MM.1S (cell line): Measurements from ENCODE around the gene DNAL4.

Source experiments
- DNase-seq: peaks from one replicate; pipeline ENCODE4 v3.0.0-alpha.2; 2015
- H2AFZ ChIP-seq: fragments of 300-600 bp; sonication (generic); 2 replicates; pipeline ENCODE4 v1.6.0; 2016; ENCODE audit warnings: antibody characterized with exemption, low read length
- H3F3A ChIP-seq: fragments of 300-600 bp; sonication (generic); 2 replicates; pipeline ENCODE4 v1.6.1; 2016; ENCODE audit warnings: mild to moderate bottlenecking, antibody characterized with exemption, low read length, moderate library complexity, mixed read lengths; ENCODE audit not compliant: insufficient read depth
- H3K27ac ChIP-seq: fragments of 300-600 bp; sonication (generic); 2 replicates; pipeline ENCODE4 v1.5.1; 2016; ENCODE audit warnings: mild to moderate bottlenecking, low read length
- H3K27me3 ChIP-seq: fragments of 300-600 bp; sonication (generic); replicated peaks from 2 replicates; pipeline ENCODE4 v1.6.0; 2016; ENCODE audit warnings: low read length; ENCODE audit not compliant: insufficient read depth
- H3K36me3 ChIP-seq: fragments of 300-600 bp; sonication (generic); replicated peaks from 2 replicates; pipeline ENCODE4 v1.6.1; 2016; ENCODE audit warnings: mild to moderate bottlenecking, low read length, mixed read lengths; ENCODE audit not compliant: insufficient read depth
- H3K4me1 ChIP-seq: fragments of 300-600 bp; sonication (generic); 2 replicates; pipeline ENCODE4 v1.6.1; 2016; ENCODE audit warnings: low read length, mixed read lengths
- H3K4me2 ChIP-seq: fragments of 300-600 bp; sonication (generic); 2 replicates; pipeline ENCODE4 v1.6.0; 2016; ENCODE audit warnings: low read depth, low read length
- H3K4me3 ChIP-seq: fragments of 300-600 bp; sonication (generic); 2 replicates; pipeline ENCODE4 v1.5.1; 2016; ENCODE audit warnings: low read length, mixed read lengths
- H3K79me2 ChIP-seq: fragments of 300-600 bp; sonication (generic); 2 replicates; pipeline ENCODE4 v1.6.1; 2016; ENCODE audit warnings: mixed run types, low read length, mixed read lengths
- H3K9ac ChIP-seq: fragments of 300-600 bp; sonication (generic); 2 replicates; pipeline ENCODE4 v1.6.1; 2016; ENCODE audit warnings: low read length, mixed read lengths
- H3K9me2 ChIP-seq: fragments of 300-600 bp; sonication (generic); replicated peaks from 2 replicates; pipeline ENCODE4 v1.6.1; 2016; ENCODE audit warnings: mild to moderate bottlenecking, low read length, mixed read lengths; ENCODE audit not compliant: insufficient read depth
- H3K9me3 ChIP-seq: fragments of 300-600 bp; sonication (generic); replicated peaks from 2 replicates; pipeline ENCODE4 v1.6.1; 2016; ENCODE audit warnings: mild to moderate bottlenecking, low read length, mixed read lengths; ENCODE audit not compliant: insufficient read depth
- H4K20me1 ChIP-seq: fragments of 300-600 bp; sonication (generic); 2 replicates; pipeline ENCODE4 v1.6.1; 2016; ENCODE audit warnings: mild to moderate bottlenecking, low read length, moderate library complexity, mixed read lengths; ENCODE audit not compliant: insufficient read depth
- CTCF ChIP-seq: fragments of 300-600 bp; sonication (generic); IDR thresholded peaks from 2 replicates; pipeline ENCODE4 v1.5.1; 2016; ENCODE audit warnings: antibody characterized with exemption, low read length, mixed read lengths
- EZH2 ChIP-seq: fragments of 300-600 bp; sonication (generic); optimal IDR thresholded peaks from 2 replicates; pipeline ENCODE3; 2017; ENCODE audit warnings: low read depth, mild to moderate bottlenecking, antibody characterized with exemption, low read length, mixed read lengths
- EZH2phosphoT487 ChIP-seq: fragments of 300-600 bp; sonication (generic); IDR thresholded peaks from 2 replicates; pipeline ENCODE4 v1.6.1; 2018; ENCODE audit warnings: antibody characterized with exemption, low read length

Gene DNAL4

GRCh38 chr22:38783095-38783615 lies 10.8 kb downstream of the DNAL4 start:
- no peak overlapping the region for H3K4me3 ChIP-seq
- no peaks in the 10 kb centered on the region for H3K79me2 ChIP-seq
- no peaks in the 10 kb centered on the region for H3F3A ChIP-seq
- no peaks in the 10 kb centered on the region for H3K9me2 ChIP-seq
- H3K27ac ChIP-seq: no peak overlapping the region
- DNase-seq: no peak
- no peaks in the 10 kb centered on the region for H3K4me1 ChIP-seq
- no peak overlapping the region for H3K9ac ChIP-seq
- H3K27me3 ChIP-seq: no peaks in the 10 kb centered on the region
- no peak overlapping the region for H3K4me2 ChIP-seq
- TF ChIP-seq EZH2phosphoT487: no peak
- TF ChIP-seq EZH2: no peak
- no peak for TF ChIP-seq CTCF
- no peak overlapping the region for H2AFZ ChIP-seq
- no peaks in the 10 kb centered on the region for H4K20me1 ChIP-seq
- H3K36me3 ChIP-seq: no peaks in the 10 kb centered on the region
- H3K9me3 ChIP-seq: no peaks in the 10 kb centered on the region

GRCh38 chr22:38782402-38783094 lies 11.4 kb downstream of the DNAL4 start:
- no peaks in the 10 kb centered on the region for H3K9me3 ChIP-seq
- no peaks in the 10 kb centered on the region for H3K4me1 ChIP-seq
- DNase-seq: no peak
- no peak overlapping the region for H2AFZ ChIP-seq
- no peaks in the 10 kb centered on the region for H3K36me3 ChIP-seq
- no peak overlapping the region for H3K27ac ChIP-seq
- H4K20me1 ChIP-seq: no peaks in the 10 kb centered on the region
- no peaks in the 10 kb centered on the region for H3F3A ChIP-seq
- H3K4me2 ChIP-seq: no peak overlapping the region
- H3K79me2 ChIP-seq: no peaks in the 10 kb centered on the region
- TF ChIP-seq CTCF: no peak
- no peaks in the 10 kb centered on the region for H3K9me2 ChIP-seq
- H3K9ac ChIP-seq: no peak overlapping the region
- H3K27me3 ChIP-seq: no peaks in the 10 kb centered on the region
- no peak overlapping the region for H3K4me3 ChIP-seq

GRCh38 chr22:38781033-38781432 lies 12.9 kb downstream of the DNAL4 start:
- Histone ChIP-seq H3K27ac (no peak overlapping the region), H2AFZ (no peak overlapping the region), H3K9me2 (no peaks in the 10 kb centered on the region), H3F3A (no peaks in the 10 kb centered on the region), H3K9me3 (no peaks in the 10 kb centered on the region), H3K9ac (no peak overlapping the region), H3K4me2 (no peak overlapping the region), H4K20me1 (no peaks in the 10 kb centered on the region), H3K36me3 (no peaks in the 10 kb centered on the region), H3K4me3 (no peak overlapping the region), H3K79me2 (no peaks in the 10 kb centered on the region), H3K4me1 (no peaks in the 10 kb centered on the region), H3K27me3 (no peaks in the 10 kb centered on the region)
- no peak for DNase-seq
- TF ChIP-seq EZH2 (no peak), CTCF (no peak)
